GM19324 (cell line): ENCODE results near the gene AFAP1L2.

ENCODE experiments used
- ATAC-seq: cut with Tn5 transposase; IDR thresholded peaks from one replicate; pipeline ENCODE4 v1.9.1; 2021; ENCODE audit warnings: mild to moderate bottlenecking, moderate library complexity; ENCODE audit not compliant: unreplicated experiment, low FRiP score

AFAP1L2 gene

DNA sequence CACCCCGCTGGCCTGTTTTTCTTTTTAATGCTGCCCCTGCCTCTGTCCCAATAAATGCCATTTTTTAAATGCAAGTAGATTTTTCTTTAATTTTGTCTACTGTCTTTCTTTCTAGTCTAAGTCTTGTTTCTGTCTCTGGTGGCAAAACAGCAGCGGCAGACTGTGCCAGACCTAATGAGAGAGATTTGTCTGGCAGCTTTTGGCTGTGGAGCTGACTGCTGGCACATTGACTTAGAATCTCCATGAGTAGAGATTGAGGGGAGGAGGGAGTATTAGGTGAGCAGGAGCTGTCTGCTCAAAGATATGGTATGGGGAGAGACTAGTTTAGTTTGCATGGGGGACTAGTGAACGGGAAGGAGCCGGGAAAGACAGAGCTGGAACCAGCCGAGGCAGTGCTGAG, 152.2 kb downstream of the AFAP1L2 start:
- ATAC-seq: no peak

DNA sequence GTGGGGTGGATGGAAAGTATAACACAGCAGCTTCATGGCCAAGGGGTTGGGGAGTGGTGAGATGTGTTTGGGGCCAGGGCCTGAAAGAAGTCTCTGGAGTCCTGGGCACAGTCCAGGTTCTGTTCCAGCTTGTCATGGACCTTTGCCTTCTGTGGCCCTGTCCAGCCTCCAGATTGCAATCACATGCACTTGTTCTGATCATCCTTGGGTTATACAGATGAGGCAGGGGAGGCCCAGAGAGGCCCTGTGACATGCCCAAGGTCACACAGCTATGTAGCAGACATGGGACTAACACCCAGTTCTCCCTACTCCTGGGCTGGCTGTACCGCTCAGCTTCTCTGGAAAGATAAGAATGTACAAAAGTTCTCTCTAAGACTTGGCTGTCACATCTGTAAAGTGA, 153.6 kb downstream of the AFAP1L2 start:
- no peak for ATAC-seq

DNA sequence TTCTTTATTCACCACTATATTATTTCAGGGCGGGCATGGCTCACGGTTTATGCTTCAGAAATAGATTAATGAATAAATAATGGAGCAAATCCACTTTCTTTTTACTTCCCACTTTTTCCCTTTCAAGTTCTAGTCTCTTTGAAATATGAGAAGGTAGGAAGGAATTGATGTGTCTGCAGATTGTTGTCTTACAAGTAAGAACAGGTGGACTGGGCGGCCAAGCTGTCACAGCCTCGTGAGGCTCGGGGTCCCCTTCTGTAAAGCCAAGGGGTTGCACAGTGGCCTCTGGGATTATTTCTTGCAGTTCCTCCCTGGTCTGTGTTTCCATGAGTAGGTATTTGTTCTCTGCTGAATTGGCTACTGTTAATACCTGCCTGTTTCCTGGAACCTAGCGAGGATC, 154.1 kb downstream of the AFAP1L2 start:
- ATAC-seq: no peak

DNA sequence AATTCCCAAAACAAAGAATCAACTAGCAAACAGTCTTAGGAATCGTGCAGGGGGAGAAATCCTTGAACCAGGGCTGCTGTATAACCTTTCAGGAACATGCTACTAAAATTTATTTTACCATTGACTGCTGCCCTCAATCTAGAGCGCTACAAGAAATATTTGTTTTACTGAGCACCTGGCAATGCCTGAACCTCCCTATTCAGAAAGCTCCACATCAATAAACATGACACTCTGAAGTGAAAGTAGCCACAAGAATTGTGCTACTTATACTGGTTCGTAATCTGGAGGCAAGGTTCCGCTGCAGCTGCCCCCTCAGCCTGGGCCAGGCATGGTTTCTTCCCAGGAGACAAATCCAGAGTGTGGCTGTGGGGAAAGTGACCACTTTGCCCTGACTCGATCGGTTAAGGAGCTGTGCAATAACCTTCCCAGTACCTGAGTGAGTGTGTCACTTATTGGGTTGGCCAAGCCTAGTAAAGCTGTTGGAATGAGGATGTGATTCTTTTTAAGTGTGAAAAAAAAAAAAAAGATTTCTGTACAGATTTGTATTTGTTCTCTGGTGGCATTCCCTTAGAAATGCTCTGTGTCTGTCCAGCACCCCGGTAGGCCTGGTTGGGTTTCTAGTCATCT, 157.5 kb downstream of the AFAP1L2 start:
- ATAC-seq: no peak

DNA sequence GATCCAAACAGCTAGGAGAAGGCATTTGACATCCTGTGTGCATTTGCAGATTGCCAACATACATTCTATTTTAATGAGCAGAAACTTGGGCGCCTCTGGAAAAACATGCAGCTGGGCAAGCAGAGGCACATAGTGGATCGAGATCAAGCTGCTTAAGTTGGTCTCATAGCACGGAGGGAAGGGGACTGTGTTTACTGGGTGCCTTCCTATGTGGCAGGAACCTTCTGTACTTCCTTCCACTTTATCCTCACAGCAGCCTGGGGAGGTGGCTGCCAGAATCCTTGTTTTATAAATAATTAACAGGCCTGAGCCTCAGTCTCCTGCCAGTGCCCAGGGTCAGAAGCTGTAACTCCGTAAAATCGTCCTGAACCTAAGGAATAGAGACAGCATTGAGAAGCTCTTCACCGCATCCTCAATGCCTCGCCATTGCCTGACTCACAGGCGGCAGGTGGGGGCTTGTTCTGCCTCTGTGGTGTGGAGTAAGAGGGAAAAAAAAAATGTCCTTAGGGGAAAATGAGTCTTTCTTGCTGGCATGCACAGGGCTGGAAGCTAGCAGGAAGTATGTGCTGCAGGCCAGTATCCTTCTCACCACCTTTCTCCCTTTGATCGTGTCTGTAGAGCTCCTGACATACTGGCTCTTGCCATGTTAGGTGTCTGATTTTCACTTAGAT, 159.0 kb downstream of the AFAP1L2 start:
- no peak for ATAC-seq
